ENCODE data around the gene ZNF732.

Gene ZNF732

DNA sequence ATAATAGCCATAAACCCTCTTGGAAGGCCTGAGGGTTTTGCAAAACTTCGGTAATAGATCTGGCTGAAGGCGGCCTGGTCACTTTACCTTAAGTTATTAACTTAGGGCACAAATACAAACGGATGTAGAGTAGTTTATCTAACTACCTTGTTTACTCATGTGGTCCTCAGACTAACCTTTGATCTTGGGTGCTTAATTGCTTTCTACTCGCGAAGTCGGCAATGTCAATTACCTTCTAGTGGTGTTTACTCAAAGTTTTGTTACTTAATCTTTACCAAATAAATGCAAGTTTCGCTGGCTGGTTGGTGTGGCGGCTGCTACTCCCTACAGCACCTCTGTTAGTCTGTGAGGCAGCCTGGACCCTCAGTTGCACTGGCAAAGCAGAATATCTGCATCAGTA lies 23.5 kb upstream of the ZNF732 start:
- H2BK12ac ChIP-seq (ENCODE audit: low read length in 2 of 2), result no peak overlapping the region
- no peak overlapping the region for H2AFZ ChIP-seq (ENCODE audit: low read depth, low read length)
- H3K23ac ChIP-seq (ENCODE audit: low read length in 2 of 2), result no peak overlapping the region
- 92% methylated on average over 8 of the region's 8 CpGs for WGBS
- H2AK5ac ChIP-seq (ENCODE audit: low read length, severe bottlenecking), result no peak overlapping the region
- H2BK5ac ChIP-seq (ENCODE audit: low read depth, low read length, poor library complexity, severe bottlenecking), result no peak overlapping the region
- H3K4me1 ChIP-seq (ENCODE audit: control insufficient read depth, insufficient read depth, low read depth, low read length), result no peaks in the 10 kb centered on the region
- no peak overlapping the region for H3K9ac ChIP-seq (ENCODE audit: low read length)
- H3K36me3 ChIP-seq (ENCODE audit: control insufficient read depth in 1 of 2, insufficient read depth in 2 of 2, low read depth in 1 of 2, low read length in 2 of 2), result peaks cover 2 to 3% of the 10 kb centered on the region in 2 experiments
- no peaks in the 10 kb centered on the region for H3K27me3 ChIP-seq (ENCODE audit: control insufficient read depth in 1 of 2, insufficient read depth in 1 of 2, low read length in 2 of 2)
- no peak overlapping the region for H2BK120ac ChIP-seq (ENCODE audit: low read depth, low read length)
- no peak overlapping the region for H2BK15ac ChIP-seq (ENCODE audit: low read depth, poor library complexity, severe bottlenecking)
- no peak overlapping the region for H3K18ac ChIP-seq (ENCODE audit: low read depth in 1 of 2, low read length in 2 of 2)
- peaks cover 52% of the 10 kb centered on the region for H3K9me3 ChIP-seq (ENCODE audit: control insufficient read depth, low read length)
- H3K4me2 ChIP-seq (ENCODE audit: low read length, poor library complexity, severe bottlenecking), result no peak overlapping the region
- no peak overlapping the region for H3K4me3 ChIP-seq (ENCODE audit: insufficient read depth in 1 of 2, low read depth in 1 of 2, low read length in 2 of 2)
- DNase-seq, result no peak
- no peak overlapping the region for H3K14ac ChIP-seq (ENCODE audit: low read length in 2 of 2)
- H3K27ac ChIP-seq (ENCODE audit: low read length, poor library complexity, severe bottlenecking), result no peak overlapping the region
- no peak overlapping the region for H4K8ac ChIP-seq (ENCODE audit: low read length)
- no peak overlapping the region for H4K91ac ChIP-seq (ENCODE audit: low read length)
- H3K79me1 ChIP-seq (replicated peaks; ENCODE audit: low read length, poor library complexity, severe bottlenecking), result peaks cover 3% of the 10 kb centered on the region
- H3K4ac ChIP-seq (ENCODE audit: low read depth in 1 of 2, low read length in 2 of 2), result no peak overlapping the region

DNA sequence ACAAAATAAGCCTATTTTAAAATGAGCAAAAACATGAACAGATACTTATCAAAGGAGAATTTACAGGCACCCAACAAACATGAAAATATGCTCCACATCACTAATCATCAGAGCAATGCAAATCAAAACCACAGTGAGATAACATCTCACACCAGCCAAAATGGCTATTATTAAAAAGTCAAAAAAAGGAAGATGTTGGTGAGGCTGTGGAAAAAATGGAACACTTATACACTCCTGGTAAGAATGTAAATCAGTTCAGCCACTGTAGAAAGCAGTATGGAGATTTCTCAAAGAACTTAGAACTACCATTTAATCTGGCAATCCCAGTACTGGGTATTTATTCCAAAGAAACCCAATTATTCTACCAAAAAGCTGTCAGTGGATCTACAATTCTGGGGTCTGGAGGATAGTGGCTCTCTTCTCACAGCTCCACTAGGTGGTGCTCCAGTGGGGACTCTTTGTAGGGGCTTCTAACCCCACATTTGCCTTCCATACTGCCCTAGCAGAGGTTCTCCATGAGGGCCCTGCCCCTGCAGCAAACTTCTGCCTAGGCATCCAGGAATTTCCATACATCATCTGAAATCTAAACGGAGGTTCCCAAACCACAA lies 9.1 kb upstream of the ZNF732 start:
- H3K23ac ChIP-seq (ENCODE audit: low read length in 2 of 2), result no peak overlapping the region
- no peak overlapping the region for H3K4me3 ChIP-seq (ENCODE audit: insufficient read depth in 1 of 2, low read depth in 1 of 2, low read length in 2 of 2)
- H3K79me1 ChIP-seq (replicated peaks; ENCODE audit: low read length, poor library complexity, severe bottlenecking), result no peaks in the 10 kb centered on the region
- H3K9ac ChIP-seq (ENCODE audit: low read length), result no peak overlapping the region
- no peak overlapping the region for H2BK12ac ChIP-seq (ENCODE audit: low read length in 2 of 2)
- H4K91ac ChIP-seq (ENCODE audit: low read length), result no peak overlapping the region
- no peak overlapping the region for H2BK120ac ChIP-seq (ENCODE audit: low read depth, low read length)
- H2BK5ac ChIP-seq (ENCODE audit: low read depth, low read length, poor library complexity, severe bottlenecking), result no peak overlapping the region
- H3K18ac ChIP-seq (ENCODE audit: low read depth in 1 of 2, low read length in 2 of 2), result no peak overlapping the region
- no peak overlapping the region for H4K8ac ChIP-seq (ENCODE audit: low read length)
- H2AFZ ChIP-seq (ENCODE audit: low read depth, low read length), result no peak overlapping the region
- H2BK15ac ChIP-seq (ENCODE audit: low read depth, poor library complexity, severe bottlenecking), result no peak overlapping the region
- no peaks in the 10 kb centered on the region for H3K27me3 ChIP-seq (ENCODE audit: control insufficient read depth in 1 of 2, insufficient read depth in 1 of 2, low read length in 2 of 2)
- DNase-seq, result no peak
- no peak overlapping the region for H3K27ac ChIP-seq (ENCODE audit: low read length, poor library complexity, severe bottlenecking)
- WGBS, result 77% methylated on average over 1 of the region's 1 CpG
- no peak overlapping the region for H3K14ac ChIP-seq (ENCODE audit: low read length in 2 of 2)
- no peaks in the 10 kb centered on the region for H3K36me3 ChIP-seq (ENCODE audit: control insufficient read depth in 1 of 2, insufficient read depth in 2 of 2, low read depth in 1 of 2, low read length in 2 of 2)
- no peak overlapping the region for H2AK5ac ChIP-seq (ENCODE audit: low read length, severe bottlenecking)
- H3K4me1 ChIP-seq (ENCODE audit: control insufficient read depth, insufficient read depth, low read depth, low read length), result no peaks in the 10 kb centered on the region
- H3K4ac ChIP-seq (ENCODE audit: low read depth in 1 of 2, low read length in 2 of 2), result no peak overlapping the region
- no peak overlapping the region for H3K4me2 ChIP-seq (ENCODE audit: low read length, poor library complexity, severe bottlenecking)
- H3K9me3 ChIP-seq (ENCODE audit: control insufficient read depth, low read length), result peaks cover 65% of the 10 kb centered on the region

DNA sequence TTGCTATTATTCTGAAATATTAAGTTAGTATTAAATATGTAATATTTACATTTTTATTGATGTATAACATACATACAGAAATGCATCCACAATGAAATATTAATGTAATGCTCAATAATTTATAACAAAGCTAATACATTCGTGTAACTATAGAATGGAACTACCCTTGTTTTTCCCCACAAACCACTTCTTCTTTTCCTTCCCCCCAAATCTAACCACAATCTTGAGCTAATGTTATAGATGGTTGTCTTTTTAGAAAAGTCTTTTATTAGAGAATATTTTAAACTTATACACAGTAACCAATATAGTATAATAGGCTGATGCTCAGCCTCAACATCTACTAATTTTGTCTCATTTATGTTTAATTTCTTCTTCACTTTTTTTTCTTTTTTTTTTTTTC lies 4.5 kb upstream of the ZNF732 start:
- H3K4me2 ChIP-seq (ENCODE audit: low read length, poor library complexity, severe bottlenecking), result no peak overlapping the region
- DNase-seq, result no peak
- no CpG with 5 or more reads among the region's 1 CpG for WGBS

GRCh38 chr4:306551-306961 lies 1.3 kb upstream of the ZNF732 start:
- no peak overlapping the region for H3K27ac ChIP-seq (ENCODE audit: low read length, poor library complexity, severe bottlenecking)
- no peak overlapping the region for H3K4me2 ChIP-seq (ENCODE audit: low read length, poor library complexity, severe bottlenecking)
- H3K14ac ChIP-seq (ENCODE audit: low read length in 2 of 2), result no peak overlapping the region
- peaks cover 0 to 5% of the 10 kb centered on the region in 2 experiments for H3K27me3 ChIP-seq (ENCODE audit: control insufficient read depth in 1 of 2, insufficient read depth in 1 of 2, low read length in 2 of 2)
- peaks cover 5% of the 10 kb centered on the region for H3K4me1 ChIP-seq (ENCODE audit: control insufficient read depth, insufficient read depth, low read depth, low read length)
- H3K4me3 ChIP-seq (ENCODE audit: insufficient read depth in 1 of 2, low read depth in 1 of 2, low read length in 2 of 2), result no peak overlapping the region
- no peak overlapping the region for H2BK15ac ChIP-seq (ENCODE audit: low read depth, poor library complexity, severe bottlenecking)
- H2AK5ac ChIP-seq (ENCODE audit: low read length, severe bottlenecking), result no peak overlapping the region
- H3K79me1 ChIP-seq (replicated peaks; ENCODE audit: low read length, poor library complexity, severe bottlenecking), result peaks cover 8% of the 10 kb centered on the region
- no peak overlapping the region for H4K91ac ChIP-seq (ENCODE audit: low read length)
- H3K23ac ChIP-seq (ENCODE audit: low read length in 2 of 2), result no peak overlapping the region
- no peak overlapping the region for H3K4ac ChIP-seq (ENCODE audit: low read depth in 1 of 2, low read length in 2 of 2)
- DNase-seq, result no peak
- H3K9ac ChIP-seq (ENCODE audit: low read length), result no peak overlapping the region
- H2BK12ac ChIP-seq (ENCODE audit: low read length in 2 of 2), result no peak overlapping the region
- WGBS, result 100% methylated on average over 2 of the region's 3 CpGs
- no peak overlapping the region for H2BK5ac ChIP-seq (ENCODE audit: low read depth, low read length, poor library complexity, severe bottlenecking)
- H2BK120ac ChIP-seq (ENCODE audit: low read depth, low read length), result no peak overlapping the region
- H3K9me3 ChIP-seq (ENCODE audit: control insufficient read depth, low read length), result peaks cover 80% of the 10 kb centered on the region
- no peak overlapping the region for H3K18ac ChIP-seq (ENCODE audit: low read depth in 1 of 2, low read length in 2 of 2)
- no peaks in the 10 kb centered on the region for H3K36me3 ChIP-seq (ENCODE audit: control insufficient read depth in 1 of 2, insufficient read depth in 2 of 2, low read depth in 1 of 2, low read length in 2 of 2)
- H2AFZ ChIP-seq (ENCODE audit: low read depth, low read length), result no peak overlapping the region
- no peak overlapping the region for H4K8ac ChIP-seq (ENCODE audit: low read length)

More for the DNA sequence above, 4.5 kb upstream of the ZNF732 start:
- Histone ChIP-seq H3K27ac (ENCODE audit: low read length, poor library complexity, severe bottlenecking) (no peak overlapping the region), H2AK5ac (ENCODE audit: low read length, severe bottlenecking) (no peak overlapping the region), H4K91ac (ENCODE audit: low read length) (no peak overlapping the region), H3K4me3 (ENCODE audit: insufficient read depth in 1 of 2, low read depth in 1 of 2, low read length in 2 of 2) (no peak overlapping the region), H2BK12ac (ENCODE audit: low read length in 2 of 2) (no peak overlapping the region), H3K27me3 (ENCODE audit: control insufficient read depth in 1 of 2, insufficient read depth in 1 of 2, low read length in 2 of 2) (peaks cover 0 to 4% of the 10 kb centered on the region in 2 experiments), H3K9ac (ENCODE audit: low read length) (no peak overlapping the region), H3K4me1 (ENCODE audit: control insufficient read depth, insufficient read depth, low read depth, low read length) (peaks cover 5% of the 10 kb centered on the region), H3K23ac (ENCODE audit: low read length in 2 of 2) (no peak overlapping the region), H4K8ac (ENCODE audit: low read length) (no peak overlapping the region), H3K14ac (ENCODE audit: low read length in 2 of 2) (no peak overlapping the region), H3K9me3 (ENCODE audit: control insufficient read depth, low read length) (peaks cover 82% of the 10 kb centered on the region), H3K36me3 (ENCODE audit: control insufficient read depth in 1 of 2, insufficient read depth in 2 of 2, low read depth in 1 of 2, low read length in 2 of 2) (no peaks in the 10 kb centered on the region), H3K79me1 (replicated peaks; ENCODE audit: low read length, poor library complexity, severe bottlenecking) (no peaks in the 10 kb centered on the region), H3K18ac (ENCODE audit: low read depth in 1 of 2, low read length in 2 of 2) (no peak overlapping the region), H3K4ac (ENCODE audit: low read depth in 1 of 2, low read length in 2 of 2) (no peak overlapping the region), H2AFZ (ENCODE audit: low read depth, low read length) (no peak overlapping the region), H2BK15ac (ENCODE audit: low read depth, poor library complexity, severe bottlenecking) (no peak overlapping the region), H2BK120ac (ENCODE audit: low read depth, low read length) (no peak overlapping the region), H2BK5ac (ENCODE audit: low read depth, low read length, poor library complexity, severe bottlenecking) (no peak overlapping the region)
